ENCODE results near the gene GNG12. TPM values are rescaled to one million over a fixed set of nuclear protein-coding genes. Genes with fewer than 3 reads are reported as not detected.
A peak's percentile ranks its signal among the peaks of the same experiment; 100 is the strongest.

The GNG12 gene
- total and polyA plus RNA-seq, 2 experiments from 2014 or later, result 265 to 309 TPM

DNA sequence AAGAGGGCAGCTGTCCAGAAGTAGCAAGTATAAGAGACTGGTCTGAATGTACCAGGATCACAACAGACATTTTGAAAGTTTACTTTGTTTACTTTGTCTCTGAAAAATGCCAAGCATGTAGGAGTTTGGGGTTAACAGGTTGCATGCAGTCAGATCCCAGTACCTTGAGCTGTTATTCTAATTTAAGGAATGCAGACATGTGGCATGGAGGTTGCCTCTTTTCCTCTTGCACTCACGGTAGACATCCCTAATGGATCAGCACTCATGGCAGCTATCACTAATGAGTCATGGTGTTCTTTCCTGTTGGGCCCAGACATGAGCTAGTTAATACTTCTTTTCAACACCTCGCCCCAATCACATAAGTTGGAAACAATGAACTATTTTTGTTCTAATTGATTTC, 81.0 kb downstream of the GNG12 start:
- no peaks in the 10 kb centered on the region for H4K20me1 ChIP-seq (ENCODE audit: insufficient read depth)
- no peak for DNase-seq
- TF ChIP-seq EZH2 (IDR thresholded peaks at IDR 0.05; ENCODE audit: insufficient read depth, poor library complexity, severe bottlenecking), result no peak
- no peak for TF ChIP-seq EZH2phosphoT487 (IDR thresholded peaks at IDR 0.05; ENCODE audit: insufficient read depth, low read depth)
- H3K4me2 ChIP-seq (ENCODE audit: unreplicated experiment), result no peak overlapping the region
- no peak overlapping the region for H3K27ac ChIP-seq
- peaks cover 49% of the 10 kb centered on the region for H3F3A ChIP-seq (ENCODE audit: insufficient read depth)
- peaks cover 55% of the 10 kb centered on the region for H3K4me1 ChIP-seq (ENCODE audit: insufficient read depth)
- H3K36me3 ChIP-seq (ENCODE audit: low read depth), result no peaks in the 10 kb centered on the region
- no peak overlapping the region for H2AFZ ChIP-seq
- H3K27me3 ChIP-seq (replicated peaks; ENCODE audit: insufficient read depth), result no peaks in the 10 kb centered on the region
- H3K9me3 ChIP-seq (ENCODE audit: low read depth), result no peaks in the 10 kb centered on the region
- no peak overlapping the region for H3K9ac ChIP-seq
- H3K9me2 ChIP-seq (ENCODE audit: insufficient read depth), result no peaks in the 10 kb centered on the region
- H3K79me2 ChIP-seq (ENCODE audit: insufficient read depth), result peaks cover 73% of the 10 kb centered on the region
- WGBS, 2 experiments (ENCODE audit: low coverage in 1 of 2, low lambda C conversion rate in 2 of 2, missing lambda C conversion rate in 2 of 2), result 40 to 51% methylated on average over 2 of the region's 2 CpGs
- no peak overlapping the region for H3K4me3 ChIP-seq
- in situ Hi-C loops (cut with MboI), result loop anchor here (10.0 kb wide), 2 partner anchors 68 to 198 kb away; partner anchors contain the start of gene GADD45A

DNA sequence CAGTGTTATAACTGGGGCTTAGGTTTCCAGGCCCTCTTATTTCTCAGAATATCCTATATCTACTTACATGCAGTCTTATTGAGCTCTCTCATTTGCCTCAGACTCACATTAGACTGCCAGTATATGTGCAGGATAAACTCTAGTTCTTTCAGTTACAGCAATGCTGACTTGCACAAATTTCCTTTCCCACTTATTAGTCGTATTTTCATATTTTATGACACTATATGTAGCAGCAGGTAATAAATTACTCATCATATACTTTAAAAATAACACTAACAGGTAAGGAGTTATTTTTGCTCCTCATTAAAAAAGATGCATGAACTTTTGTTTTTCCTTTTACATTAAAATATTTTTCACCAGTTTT, 82.6 kb downstream of the GNG12 start:
- Histone ChIP-seq H3K9me2 (ENCODE audit: insufficient read depth) (no peaks in the 10 kb centered on the region), H2AFZ (no peak overlapping the region), H3K36me3 (ENCODE audit: low read depth) (no peaks in the 10 kb centered on the region), H3K4me3 (peak overlapping the region; percentile 50), H3K4me1 (ENCODE audit: insufficient read depth) (peaks cover 72% of the 10 kb centered on the region), H3K4me2 (ENCODE audit: unreplicated experiment) (peak overlapping the region; percentile 83), H4K20me1 (ENCODE audit: insufficient read depth) (no peaks in the 10 kb centered on the region), H3K79me2 (ENCODE audit: insufficient read depth) (peaks cover 73% of the 10 kb centered on the region), H3K9ac (peak overlapping the region; percentile 62), H3K27ac (peak overlapping the region; percentile 86), H3F3A (ENCODE audit: insufficient read depth) (peaks cover 65% of the 10 kb centered on the region), H3K27me3 (replicated peaks; ENCODE audit: insufficient read depth) (no peaks in the 10 kb centered on the region), H3K9me3 (ENCODE audit: low read depth) (no peaks in the 10 kb centered on the region)
- no peak for DNase-seq
- in situ Hi-C loops (cut with MboI), result loop anchor here (10.0 kb wide), 2 partner anchors 66 to 196 kb away; partner anchors contain the start of gene GADD45A
- TF ChIP-seq EZH2phosphoT487 (IDR thresholded peaks at IDR 0.05; ENCODE audit: insufficient read depth, low read depth), result no peak
- no peak for TF ChIP-seq EZH2 (IDR thresholded peaks at IDR 0.05; ENCODE audit: insufficient read depth, poor library complexity, severe bottlenecking)
- WGBS, 2 experiments (ENCODE audit: low coverage in 1 of 2, low lambda C conversion rate in 2 of 2, missing lambda C conversion rate in 2 of 2), result 83 to 93% methylated on average over 1 of the region's 1 CpG

DNA sequence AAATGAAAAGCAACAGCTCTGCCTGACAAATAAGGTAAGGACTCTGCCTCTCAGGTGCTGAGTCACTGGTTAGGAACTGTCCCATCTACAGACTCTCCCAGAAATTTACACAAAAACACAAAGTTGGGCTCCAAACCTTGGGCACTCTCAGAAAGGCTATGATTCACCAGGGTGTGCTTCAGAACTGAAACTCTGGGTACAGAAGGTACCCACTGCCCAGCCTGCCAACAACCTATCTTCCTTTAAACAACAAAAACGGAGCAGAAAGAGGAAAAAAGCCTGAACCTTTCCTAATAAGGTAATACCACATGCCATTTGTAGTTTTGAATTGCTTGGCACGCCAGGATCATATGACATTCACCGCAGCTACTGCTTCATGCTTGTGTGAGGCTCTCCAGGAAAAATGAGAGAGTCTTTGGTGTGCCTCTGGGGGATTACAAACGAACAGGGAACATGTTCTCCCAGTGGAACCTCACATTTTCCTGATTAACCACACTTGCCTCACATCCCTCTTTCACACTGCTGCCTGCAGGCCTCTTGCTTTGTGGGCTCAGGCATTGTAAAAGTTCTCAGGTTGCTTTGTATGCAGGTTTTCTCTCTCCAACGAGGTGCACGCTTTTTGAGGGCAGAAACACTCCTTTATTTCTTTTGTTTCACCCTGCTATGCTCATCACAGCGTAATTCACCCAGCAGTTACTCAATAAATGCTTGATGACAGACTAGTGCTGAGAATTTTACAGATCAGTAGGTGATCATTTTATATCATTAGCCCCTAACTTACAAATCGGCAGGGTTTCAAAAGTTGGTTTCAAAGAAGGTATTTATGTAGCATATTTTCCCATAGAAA, 83.2 kb downstream of the GNG12 start:
- Histone ChIP-seq H3K9me3 (ENCODE audit: low read depth) (no peaks in the 10 kb centered on the region), H3K9ac (peak overlapping the region; percentile 62), H3K27me3 (replicated peaks; ENCODE audit: insufficient read depth) (no peaks in the 10 kb centered on the region), H3K4me3 (peak overlapping the region; percentile 50), H3K4me1 (ENCODE audit: insufficient read depth) (peaks cover 77% of the 10 kb centered on the region), H2AFZ (no peak overlapping the region), H3F3A (ENCODE audit: insufficient read depth) (peaks cover 70% of the 10 kb centered on the region), H3K36me3 (ENCODE audit: low read depth) (no peaks in the 10 kb centered on the region), H3K9me2 (ENCODE audit: insufficient read depth) (no peaks in the 10 kb centered on the region), H3K27ac (peak overlapping the region; percentile 86), H3K4me2 (ENCODE audit: unreplicated experiment) (peak overlapping the region; percentile 83), H3K79me2 (ENCODE audit: insufficient read depth) (peaks cover 73% of the 10 kb centered on the region), H4K20me1 (ENCODE audit: insufficient read depth) (no peaks in the 10 kb centered on the region)
- in situ Hi-C loops (cut with MboI), result loop anchor here (10.0 kb wide), 2 partner anchors 65 to 195 kb away; partner anchors contain the start of gene GADD45A
- TF ChIP-seq EZH2 (IDR thresholded peaks at IDR 0.05; ENCODE audit: insufficient read depth, poor library complexity, severe bottlenecking), result no peak
- 29 to 33% methylated on average over 8 of the region's 8 CpGs for WGBS, 2 experiments (ENCODE audit: low coverage in 1 of 2, low lambda C conversion rate in 2 of 2, missing lambda C conversion rate in 2 of 2)
- DNase-seq, result peak; percentile 91

DNA sequence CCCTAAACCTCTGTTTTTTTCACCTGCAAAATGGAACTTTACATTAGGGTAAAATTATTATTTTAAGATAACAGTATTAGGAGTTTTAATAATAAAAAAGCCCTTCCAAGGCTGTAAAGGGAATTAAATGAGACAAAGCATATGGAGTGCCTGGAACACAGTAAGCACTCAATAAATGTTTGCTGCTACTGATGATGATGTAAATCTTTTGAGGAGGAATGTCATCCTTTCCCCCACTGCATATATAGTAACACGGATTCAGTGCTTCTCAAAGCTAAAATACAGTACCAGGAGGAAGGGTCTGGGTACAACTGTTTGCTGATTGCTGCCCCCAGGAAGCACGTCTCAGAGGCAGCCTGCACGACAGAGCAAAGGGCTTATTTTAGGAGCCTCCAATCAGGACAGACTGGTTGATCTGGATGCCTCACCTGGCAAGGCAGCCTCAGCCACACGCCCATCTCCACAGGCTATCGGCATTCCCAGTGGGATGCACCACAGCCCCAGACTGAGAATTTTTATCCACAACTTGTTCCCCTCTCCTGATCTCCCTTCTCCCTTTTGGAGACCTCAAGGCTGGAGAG, 83.9 kb downstream of the GNG12 start:
- H3K27ac ChIP-seq, result peak overlapping the region; percentile 86
- no peaks in the 10 kb centered on the region for H3K9me3 ChIP-seq (ENCODE audit: low read depth)
- H3K4me2 ChIP-seq (ENCODE audit: unreplicated experiment), result peak overlapping the region; percentile 83
- H3K4me1 ChIP-seq (ENCODE audit: insufficient read depth), result peaks cover 77% of the 10 kb centered on the region
- 61 to 66% methylated on average over 5 of the region's 5 CpGs for WGBS, 2 experiments (ENCODE audit: low coverage in 1 of 2, low lambda C conversion rate in 2 of 2, missing lambda C conversion rate in 2 of 2)
- peaks cover 73% of the 10 kb centered on the region for H3K79me2 ChIP-seq (ENCODE audit: insufficient read depth)
- TF ChIP-seq EZH2 (IDR thresholded peaks at IDR 0.05; ENCODE audit: insufficient read depth, poor library complexity, severe bottlenecking), result no peak
- TF ChIP-seq EZH2phosphoT487 (IDR thresholded peaks at IDR 0.05; ENCODE audit: insufficient read depth, low read depth), result no peak
- no peak for DNase-seq
- no peaks in the 10 kb centered on the region for H3K36me3 ChIP-seq (ENCODE audit: low read depth)
- H3K9me2 ChIP-seq (ENCODE audit: insufficient read depth), result no peaks in the 10 kb centered on the region
- H4K20me1 ChIP-seq (ENCODE audit: insufficient read depth), result no peaks in the 10 kb centered on the region
- no peak overlapping the region for H2AFZ ChIP-seq
- peak overlapping the region; percentile 50 for H3K4me3 ChIP-seq
- H3K9ac ChIP-seq, result peak overlapping the region; percentile 62
- no peaks in the 10 kb centered on the region for H3K27me3 ChIP-seq (replicated peaks; ENCODE audit: insufficient read depth)
- peaks cover 77% of the 10 kb centered on the region for H3F3A ChIP-seq (ENCODE audit: insufficient read depth)
- in situ Hi-C loops (cut with MboI), result no loop called here
